ENCODE data around the gene MICOS13. TPM values are rescaled to one million over a fixed set of nuclear protein-coding genes. Genes with fewer than 3 reads are reported as not detected.
"Not testable (repeated sequence)": the region's sequence is repeated elsewhere in the genome, so short reads cannot be mapped to it uniquely, and the experiment has no call there.

Gene MICOS13
- total and polyA plus RNA-seq, 2 donors (not counting 3 experiments of a cell fraction or from before 2014, with no cell fraction given), result 55.3 to 86.1 TPM

DNA sequence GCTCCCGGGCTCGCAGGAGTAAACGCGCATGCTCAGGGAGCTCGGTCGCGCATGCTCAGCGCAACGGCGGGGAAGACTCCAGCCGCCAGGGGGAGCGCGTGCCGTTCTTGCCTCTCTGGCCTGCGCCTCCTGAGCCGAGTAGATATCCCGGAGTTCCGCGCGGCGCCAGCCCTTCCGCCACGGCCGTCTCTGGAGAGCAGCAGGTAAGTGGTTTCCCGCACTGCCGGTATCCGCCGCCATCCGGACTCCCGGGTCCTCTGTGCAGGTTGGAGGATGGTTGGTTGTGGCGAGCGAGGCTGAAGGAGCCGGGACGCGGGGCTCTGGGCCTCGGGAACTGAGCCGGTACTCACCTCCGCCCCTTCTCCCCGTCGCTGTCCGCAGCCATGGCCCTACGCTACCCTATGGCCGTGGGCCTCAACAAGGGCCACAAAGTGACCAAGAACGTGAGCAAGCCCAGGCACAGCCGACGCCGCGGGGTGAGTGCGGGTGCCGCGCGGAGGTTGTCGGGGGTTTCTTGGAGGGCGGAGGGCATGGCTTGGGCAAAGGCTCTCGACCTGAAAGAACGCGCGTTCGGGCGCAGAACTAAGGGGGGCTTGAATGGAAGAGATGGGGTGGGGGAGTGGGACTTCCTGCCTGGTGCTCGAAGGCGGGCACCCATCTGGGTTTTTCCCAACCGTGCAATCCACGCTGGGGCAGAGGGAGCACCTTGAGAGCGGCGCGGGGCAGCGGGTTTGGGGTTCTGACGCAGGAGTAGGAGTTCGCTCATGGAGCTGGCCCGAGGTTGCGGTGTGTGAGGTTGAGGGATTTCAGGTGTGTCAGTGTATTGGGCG is 10.0 kb upstream of the MICOS13 start, which contains the start of gene RPL36:
Gene RPL36 (plus strand): TSS at position 171 of the 830 bp plus-strand sequence. CDS start 213 bp downstream, at position 384.
- Histone ChIP-seq H3K36me3 (ENCODE audit: control insufficient read depth in 2 of 2, extremely low read depth in 1 of 2, insufficient read depth in 2 of 2, low read length in 2 of 2) (peaks cover 8 to 34% of the 10 kb centered on the region in 2 experiments), H4K20me1 (replicated peaks; ENCODE audit: control insufficient read depth, extremely low read depth, insufficient read depth, low read length) (no peaks in the 10 kb centered on the region), H3K9me3 (replicated peaks; ENCODE audit: control insufficient read depth, insufficient read depth, low read length) (no peaks in the 10 kb centered on the region), H3K4me1 (ENCODE audit: control insufficient read depth, extremely low read depth, insufficient read depth, low read length) (peaks cover 8% of the 10 kb centered on the region), H2AFZ (ENCODE audit: low read depth, low read length) (peak within 1 kb of the TSS; percentile 54), H3K4me3 (replicated peaks in 1 of 3; ENCODE audit: insufficient read depth in 1 of 3, low read depth in 1 of 3, low read length in 3 of 3) (peak within 1 kb of the TSS; percentile 74 to 87 (median 78)), H3K79me2 (ENCODE audit: control insufficient read depth, insufficient read depth, low read length) (peaks cover 50% of the 10 kb centered on the region), H3K4me2 (ENCODE audit: insufficient read depth, low read length) (peak within 1 kb of the TSS; percentile 51), H3K9ac (replicated peaks; ENCODE audit: extremely low read depth, insufficient read depth, low read length) (peak within 1 kb of the TSS; percentile 81), H3K9me1 (replicated peaks; ENCODE audit: control insufficient read depth, extremely low read depth, insufficient read depth, low read length) (no peaks in the 10 kb centered on the region), H3K27ac (ENCODE audit: insufficient read depth, low read depth, low read length) (peak within 1 kb of the TSS; percentile 79), H3K27me3 (ENCODE audit: control insufficient read depth in 2 of 2, insufficient read depth in 2 of 2, low read length in 2 of 2) (no peaks in the 10 kb centered on the region)
- CTCF ChIA-PET, result interaction anchor here (0.6 to 1.6 kb wide), 19 partner anchors 9 to 137 kb away, joined by 3 to 9 read pairs (median 3); partner anchors contain the start of genes CATSPERD, LONP1, MICOS13 and SAFB2
- TF ChIP-seq FOS (IDR thresholded peaks at IDR 0.05; ENCODE audit: borderline replicate concordance, insufficient read depth, low read length) (no peak), POLR2AphosphoS5 (IDR thresholded peaks at IDR 0.05; ENCODE audit: insufficient read depth, low read depth, low read length) (peak; percentile 99), MAX (IDR thresholded peaks at IDR 0.05; ENCODE audit: insufficient read depth, insufficient read length) (peak; percentile 35), JUN (IDR thresholded peaks at IDR 0.05; ENCODE audit: borderline replicate concordance, insufficient read depth, insufficient read length, low read depth) (no peak), GATA2 (IDR thresholded peaks at IDR 0.05; ENCODE audit: insufficient read depth, insufficient read length, low read depth, low read length) (no peak), MYC (IDR thresholded peaks at IDR 0.05; ENCODE audit: low read depth, low read length) (peak; percentile 71), EZH2 (IDR thresholded peaks at IDR 0.05; ENCODE audit: borderline replicate concordance, low read depth, low read length, severe bottlenecking) (no peak), CTCF (IDR thresholded peaks at IDR 0.05; ENCODE audit: extremely low read depth in 1 of 2, insufficient read depth in 1 of 2, low read depth in 1 of 2, low read length in 2 of 2) (peak; percentile 99 to 100), POLR2A (IDR thresholded peaks at IDR 0.05; ENCODE audit: low read depth, low read length) (peak; percentile 98)
- DNase-seq (ENCODE audit: low read depth, low spot score) (peak; percentile 99), FAIRE-seq (peak; percentile 99)
- dilution Hi-C loops (cut with MboI; ENCODE audit: extremely low pct_ligation_motif_present, low sequenced_read_pairs) (no loop called here), intact Hi-C loops (cut with micrococcal nuclease) (loop anchor here (1.0 kb wide), 3 partner anchors 10 to 104 kb away; partner anchors contain the start of genes CATSPERD, LONP1 and MICOS13)
- POLR2A ChIA-PET, result interaction anchor here (0.8 to 1.6 kb wide), 8 partner anchors 10 to 214 kb away, joined by 3 to 7 read pairs (median 4); partner anchors contain the start of genes CATSPERD, LONP1, SAFB and SAFB2
- TSS peak; percentile 76 for BruUV-seq (replicated peaks)

GRCh38 chr19:5688262-5688881 is 8.1 kb upstream of the MICOS13 start:
- H3K27me3 ChIP-seq (ENCODE audit: control insufficient read depth in 2 of 2, insufficient read depth in 2 of 2, low read length in 2 of 2); H3K4me3 ChIP-seq (replicated peaks in 1 of 3; ENCODE audit: insufficient read depth in 1 of 3, low read depth in 1 of 3, low read length in 3 of 3); H3K4me1 ChIP-seq (ENCODE audit: control insufficient read depth, extremely low read depth, insufficient read depth, low read length); H3K9me1 ChIP-seq (replicated peaks; ENCODE audit: control insufficient read depth, extremely low read depth, insufficient read depth, low read length); DNase-seq (ENCODE audit: low read depth, low spot score); H3K9me3 ChIP-seq (replicated peaks; ENCODE audit: control insufficient read depth, insufficient read depth, low read length); FAIRE-seq; H3K27ac ChIP-seq (ENCODE audit: insufficient read depth, low read depth, low read length); intact Hi-C loops (cut with micrococcal nuclease); H3K9ac ChIP-seq (replicated peaks; ENCODE audit: extremely low read depth, insufficient read depth, low read length); H4K20me1 ChIP-seq (replicated peaks; ENCODE audit: control insufficient read depth, extremely low read depth, insufficient read depth, low read length); dilution Hi-C loops (cut with MboI; ENCODE audit: extremely low pct_ligation_motif_present, low sequenced_read_pairs); POLR2A ChIA-PET; H3K4me2 ChIP-seq (ENCODE audit: insufficient read depth, low read length); H2AFZ ChIP-seq (ENCODE audit: low read depth, low read length); BruUV-seq (replicated peaks): not testable (repeated sequence)
- H3K36me3 ChIP-seq (ENCODE audit: control insufficient read depth in 2 of 2, extremely low read depth in 1 of 2, insufficient read depth in 2 of 2, low read length in 2 of 2), result peaks cover 8 to 17% of the 10 kb centered on the region in 2 experiments
- CTCF ChIA-PET, result interaction anchor here (1.8 kb wide), 2 partner anchors 23 to 66 kb away, joined by 4 to 10 read pairs; partner anchors contain the start of genes SAFB and SAFB2
- H3K79me2 ChIP-seq (ENCODE audit: control insufficient read depth, insufficient read depth, low read length), result peaks cover 33% of the 10 kb centered on the region
